GM12878 (cell line): ENCODE results near the gene EHD2. TPM values are rescaled to one million over a fixed set of nuclear protein-coding genes. Genes with fewer than 3 reads are reported as not detected.
"Not testable (repeated sequence)": the region's sequence is repeated elsewhere in the genome, so short reads cannot be mapped to it uniquely, and the experiment has no call there.

Experiments used
- ATAC-seq: fragments of 200-7000 bp; cut with Tn5 transposase; 3 replicates; pipeline ENCODE4 v1.9.1; 2020; ENCODE audit warnings: mild to moderate bottlenecking, moderate library complexity
- BruUV-seq: library from RNA; stranded (reverse); fragments of 400-500 nt; replicated peaks from 2 replicates; lab custom pipeline; 2021; lab: Mats Ljungman, UMichigan
- CTCF ChIA-PET: fragments of 300-600 bp; sonication (Branson Sonifier 250); formaldehyde crosslinking; extraction: SDS; loops from one replicate; lab custom pipeline; 2021; ENCODE audit warnings: inconsistent platforms; lab: Yijun Ruan, JAX
- POLR2A ChIA-PET: fragments of 350-600 bp; formaldehyde crosslinking; extraction: SDS; loops from one replicate; lab custom pipeline; 2021; ENCODE audit warnings: inconsistent platforms; lab: Charles Lee
- RAD21 ChIA-PET: fragments of 300-600 bp; sonication (Branson Sonifier 250); formaldehyde crosslinking; loops from one replicate; lab custom pipeline; 2023; ENCODE audit warnings: antibody characterized with exemption; ENCODE audit not compliant: unreplicated experiment; lab: Charles Lee
- SMC1A ChIA-PET: fragments of 300-600 bp; sonication (Branson Sonifier 250); formaldehyde crosslinking; loops from one replicate; lab custom pipeline; 2023; ENCODE audit not compliant: unreplicated experiment, uncharacterized antibody; lab: Charles Lee
- DNase-seq: peaks from one replicate; pipeline ENCODE4 v3.0.0-alpha.2; 2011; ENCODE audit warnings: low read depth, low spot score
- FAIRE-seq: peaks from 3 replicates; lab custom pipeline; 2011; peaks lifted over from hg19 to GRCh38; lab: Jason Lieb, UNC
- H2AFZ ChIP-seq: 2 replicates; pipeline ENCODE4 v1.6.0; 2011; ENCODE audit warnings: low read depth, low read length, control low read depth; ENCODE audit not compliant: control insufficient read depth
- H3K27ac ChIP-seq: 2 replicates; pipeline ENCODE4 v1.5.1; 2011; ENCODE audit warnings: control low read depth; ENCODE audit not compliant: control insufficient read depth, insufficient read depth
- H3K27me3 ChIP-seq, 2 experiments: replicated peaks in 1 of 2; 2 replicates each; pipeline versions ENCODE4 v1.6.0 to v1.6.1; 2011; ENCODE audit warnings: low read length in 1 of 2; ENCODE audit not compliant: control insufficient read depth in 2 of 2, insufficient read depth in 2 of 2
- H3K36me3 ChIP-seq, 2 experiments: 2 replicates each; pipeline ENCODE4 v1.5.1; 2011; ENCODE audit warnings: low read length in 1 of 2; ENCODE audit not compliant: control insufficient read depth in 2 of 2, insufficient read depth in 2 of 2
- H3K4me1 ChIP-seq: 2 replicates; pipeline ENCODE4 v1.6.1; 2011; ENCODE audit warnings: mild to moderate bottlenecking, low read length, moderate library complexity, mixed read lengths; ENCODE audit not compliant: control insufficient read depth, insufficient read depth
- H3K4me2 ChIP-seq: 2 replicates; pipeline ENCODE4 v1.6.0; 2011; ENCODE audit warnings: control low read depth; ENCODE audit not compliant: control insufficient read depth, insufficient read depth
- H3K4me3 ChIP-seq: fragments of 200-600 bp; sonication (generic); 2 replicates; pipeline ENCODE4 v1.5.1; 2016
- H3K79me2 ChIP-seq: 2 replicates; pipeline ENCODE4 v1.6.0; 2011; ENCODE audit warnings: low read length; ENCODE audit not compliant: control insufficient read depth, insufficient read depth
- H3K9ac ChIP-seq: 2 replicates; pipeline ENCODE4 v1.8.0; 2011; ENCODE audit warnings: low read length, control low read depth, mixed read lengths; ENCODE audit not compliant: control insufficient read depth, insufficient read depth
- H3K9me3 ChIP-seq: replicated peaks from 3 replicates; pipeline ENCODE4 v1.5.1; 2011; ENCODE audit warnings: mild to moderate bottlenecking, low read length; ENCODE audit not compliant: control insufficient read depth, insufficient read depth
- H4K20me1 ChIP-seq: 2 replicates; pipeline ENCODE4 v1.6.0; 2011; ENCODE audit not compliant: control insufficient read depth, insufficient read depth
- MEF2A ChIP-seq: IDR thresholded peaks from 2 replicates; pipeline ENCODE4 v1.6.1; 2011; ENCODE audit warnings: low read depth, mild to moderate bottlenecking, low read length, moderate library complexity; ENCODE audit not compliant: insufficient read depth
- WGBS: methylation state at CpG from one replicate; pipeline ENCODE4 v1.1.6; 2016; ENCODE audit warnings: low lambda C conversion rate; ENCODE audit not compliant: insufficient replicate concordance, insufficient coverage; ENCODE audit errors: missing lambda C conversion rate; 5-methylcytosine and 5-hydroxymethylcytosine counted together
- in situ Hi-C: fragments of 300-500 bp; cut with MboI; formaldehyde crosslinking; loops from 9 replicates; pipeline ENCODE4 v1.14.3; 2018; ENCODE audit warnings: mixed read lengths
- intact Hi-C: fragments of 100-400 bp; cut with micrococcal nuclease; formaldehyde crosslinking; loops from one replicate; pipeline ENCODE4 v1.14.2; 2022; ENCODE audit not compliant: unreplicated experiment
- polyA plus RNA-seq, 11 experiments: library from polyadenylated mRNA; depleted of rRNA in 4 of 11; unstranded in 6 of 11; stranded (reverse) in 5 of 11; fragments of >200 nt; fragmentation: Nextera tagmentation in 4 of 11; fragmentation: Illumina TruSeq in 1 of 11; extraction: Ambion mirVana in 4 of 11; extraction: Trizol in 1 of 11; gene quantifications; 1 replicate in 1 of 11; 2 replicates in 10 of 11; pipeline versions ENCODE4 v1.2.1 to v1.2.3, GENCODE V29; 2011 to 2016; ENCODE audit warnings: inconsistent platforms in 2 of 11, missing spikeins in 2 of 11, low read depth in 1 of 11
- total RNA-seq, 4 experiments: library from RNA; depleted of rRNA in 3 of 4; stranded (reverse); fragments of >200 nt in 3 of 4; fragmentation: Illumina TruSeq in 1 of 4; extraction: Trizol in 1 of 4; gene quantifications; 2 replicates each; pipeline versions ENCODE4 v1.2.1 to v1.2.3, GENCODE V29; 2013 to 2021
- TF ChIP-seq, protein P1 (sequence below): fragments of 450-650 bp; IDR thresholded peaks from 2 replicates; pipeline ENCODE4 v1.6.1; 2017; ENCODE audit warnings: low read depth, mild to moderate bottlenecking, moderate library complexity

The EHD2 gene
- total and polyA plus RNA-seq, 10 of the 15 experiments (the other 5 are each of a cell fraction or from before 2014, with no cell fraction given), result 0.12 to 0.24 (median 0.23) TPM; not detected in 7

DNA sequence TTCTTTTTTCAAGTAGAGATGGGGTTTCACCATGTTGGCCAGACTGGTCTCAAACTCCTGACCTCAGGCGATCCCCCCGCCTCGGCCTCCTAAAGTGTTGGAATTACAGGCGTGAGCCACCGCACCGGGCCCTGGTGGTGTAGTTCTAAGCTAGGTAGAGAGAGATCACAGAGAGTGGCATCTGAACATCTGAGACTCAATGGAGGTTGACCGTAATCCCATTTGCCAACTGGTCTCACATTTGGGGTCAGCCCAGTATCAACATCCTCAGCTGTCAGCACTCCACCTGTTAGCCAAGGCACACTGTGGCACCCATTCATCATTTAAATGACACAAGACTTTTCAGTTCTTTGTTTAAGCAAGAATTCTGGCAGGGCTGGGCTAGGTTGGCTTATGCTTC lies 73.3 kb downstream of the EHD2 start (continued):
- TF ChIP-seq, protein P1, sequence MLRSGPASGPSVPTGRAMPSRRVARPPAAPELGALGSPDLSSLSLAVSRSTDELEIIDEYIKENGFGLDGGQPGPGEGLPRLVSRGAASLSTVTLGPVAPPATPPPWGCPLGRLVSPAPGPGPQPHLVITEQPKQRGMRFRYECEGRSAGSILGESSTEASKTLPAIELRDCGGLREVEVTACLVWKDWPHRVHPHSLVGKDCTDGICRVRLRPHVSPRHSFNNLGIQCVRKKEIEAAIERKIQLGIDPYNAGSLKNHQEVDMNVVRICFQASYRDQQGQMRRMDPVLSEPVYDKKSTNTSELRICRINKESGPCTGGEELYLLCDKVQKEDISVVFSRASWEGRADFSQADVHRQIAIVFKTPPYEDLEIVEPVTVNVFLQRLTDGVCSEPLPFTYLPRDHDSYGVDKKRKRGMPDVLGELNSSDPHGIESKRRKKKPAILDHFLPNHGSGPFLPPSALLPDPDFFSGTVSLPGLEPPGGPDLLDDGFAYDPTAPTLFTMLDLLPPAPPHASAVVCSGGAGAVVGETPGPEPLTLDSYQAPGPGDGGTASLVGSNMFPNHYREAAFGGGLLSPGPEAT, result no peak
- TF ChIP-seq MEF2A, result no peak

DNA sequence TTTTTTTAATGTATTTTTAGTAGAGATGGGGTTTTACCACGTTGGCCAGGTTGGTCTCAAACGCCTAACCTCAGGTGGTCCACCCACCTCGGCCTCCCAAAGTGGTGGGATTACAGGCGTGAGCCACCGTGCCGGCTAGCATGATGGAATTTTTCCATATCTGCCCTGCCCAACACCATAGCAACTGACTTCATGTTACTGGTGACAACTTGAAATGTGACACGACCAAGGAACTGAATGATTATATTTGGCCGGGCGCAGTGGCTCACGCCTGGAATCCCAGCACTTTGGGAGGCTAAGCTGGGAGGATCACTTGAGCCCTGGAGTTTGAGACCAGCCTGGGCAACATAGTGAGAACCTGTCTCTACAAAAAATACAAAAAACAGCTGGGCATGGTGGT lies 74.1 kb downstream of the EHD2 start:
- H2AFZ ChIP-seq, H4K20me1 ChIP-seq, H3K79me2 ChIP-seq, intact Hi-C loops, H3K4me2 ChIP-seq, H3K9ac ChIP-seq, H3K4me1 ChIP-seq, DNase-seq, POLR2A ChIA-PET, H3K27ac ChIP-seq, in situ Hi-C loops, ATAC-seq, H3K4me3 ChIP-seq, BruUV-seq, H3K9me3 ChIP-seq, FAIRE-seq, H3K36me3 ChIP-seq, H3K27me3 ChIP-seq: not testable (repeated sequence)
- ChIA-PET CTCF (interaction anchor here (0.9 to 5.8 kb wide), 4 partner anchors 21 to 87 kb away, joined by 3 to 75 read pairs (median 4); partner anchors contain the start of gene EHD2), RAD21 (interaction anchor here (0.9 kb wide), 1 partner anchor 74 kb away, joined by 3 read pairs; the partner anchor contains the start of gene EHD2), SMC1A (interaction anchor here (1.5 kb wide), 2 partner anchors 19 to 22 kb away, joined by 4 to 5 read pairs; no protein-coding TSS in a partner anchor)
- 63% methylated on average over 10 of the region's 10 CpGs for WGBS

DNA sequence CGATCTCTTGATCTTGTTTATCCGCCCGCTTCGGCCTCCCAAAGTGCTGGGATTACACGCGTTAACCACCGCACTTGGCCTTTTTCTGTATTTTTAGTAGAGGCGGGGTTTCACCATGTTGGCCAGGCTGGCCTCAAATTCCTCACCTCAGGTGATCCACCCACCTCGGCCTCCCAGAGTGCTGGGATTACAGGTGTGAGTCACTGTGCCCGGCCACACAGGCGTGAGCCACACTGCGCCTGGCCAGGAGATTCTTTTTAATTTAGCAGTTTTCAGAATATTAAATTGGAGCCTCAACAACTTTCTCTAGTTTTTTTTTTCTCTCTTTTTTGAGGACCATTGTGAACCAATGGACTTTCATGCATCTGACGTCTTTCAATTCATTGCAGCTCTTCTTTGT lies 76.6 kb downstream of the EHD2 start:
- H3K4me2 ChIP-seq, H3K4me3 ChIP-seq, H3K36me3 ChIP-seq, H2AFZ ChIP-seq, H4K20me1 ChIP-seq, ATAC-seq, BruUV-seq, H3K4me1 ChIP-seq, DNase-seq, H3K27me3 ChIP-seq, in situ Hi-C loops, H3K9me3 ChIP-seq, H3K9ac ChIP-seq, H3K79me2 ChIP-seq, H3K27ac ChIP-seq: not testable (repeated sequence)
- CTCF ChIA-PET, result interaction anchor here (0.7 to 5.8 kb wide), 17 partner anchors 8 to 514 kb away, joined by 3 to 75 read pairs (median 3); partner anchors contain the start of genes EHD2 and NOP53
- SMC1A ChIA-PET, result interaction anchor here (1.1 to 1.2 kb wide), 2 partner anchors 83 to 351 kb away, joined by 3 to 4 read pairs; no protein-coding TSS in a partner anchor
- intact Hi-C loops, result loop anchor here (2.0 kb wide), 2 partner anchors 23 to 83 kb away; no protein-coding TSS in a partner anchor
- RAD21 ChIA-PET, result interaction anchor here (0.9 to 1.7 kb wide), 2 partner anchors 24 to 77 kb away, joined by 3 to 6 read pairs; partner anchors contain the start of gene EHD2
- FAIRE-seq, result peak; percentile 54
- POLR2A ChIA-PET, result interaction anchor here (0.7 kb wide), 1 partner anchor 14 kb away, joined by 3 read pairs; no protein-coding TSS in a partner anchor
- 90% methylated on average over 13 of the region's 13 CpGs for WGBS
